Suprapubic skin (tissue), 3 donors: ENCODE data around the gene COMT.

Source experiments
- POLR2A ChIP-seq, 2 donors: fragments of 450-650 bp; IDR thresholded peaks; one replicate each; pipeline ENCODE4 v1.6.1; 2017; ENCODE audit warnings: antibody characterized with exemption in 2 of 2, mild to moderate bottlenecking in 2 of 2, moderate library complexity in 2 of 2
- TF ChIP-seq, protein P1 (sequence below), 2 donors: fragments of 200-600 bp in 1 of 2; fragments of 450-650 bp in 1 of 2; sonication (generic) in 1 of 2; IDR thresholded peaks; one replicate each; pipeline ENCODE4 v1.5.1; 2016 to 2019; ENCODE audit warnings: antibody characterized with exemption in 2 of 2, mild to moderate bottlenecking in 1 of 2, moderate library complexity in 1 of 2

DNA sequence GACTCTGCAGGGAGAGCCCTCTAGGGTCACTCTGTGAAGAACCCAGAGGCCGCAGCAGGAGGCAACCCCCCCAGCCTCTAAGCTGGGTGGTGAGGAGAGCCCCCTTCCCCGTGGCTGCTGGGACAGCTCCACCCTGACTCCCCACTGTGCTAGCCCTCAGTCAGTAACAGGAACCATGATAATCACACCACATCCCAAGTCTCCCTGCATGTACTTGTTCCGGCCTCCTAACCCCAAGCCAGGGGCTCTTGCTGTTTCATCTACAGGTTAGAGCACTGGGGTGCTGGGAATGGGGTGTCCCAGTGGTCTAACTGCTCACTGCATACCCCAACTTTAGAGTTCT is 48.1 kb downstream of the COMT start:
- TF ChIP-seq POLR2A (IDR thresholded peaks at IDR 0.05) = no peak
- TF ChIP-seq, protein P1, sequence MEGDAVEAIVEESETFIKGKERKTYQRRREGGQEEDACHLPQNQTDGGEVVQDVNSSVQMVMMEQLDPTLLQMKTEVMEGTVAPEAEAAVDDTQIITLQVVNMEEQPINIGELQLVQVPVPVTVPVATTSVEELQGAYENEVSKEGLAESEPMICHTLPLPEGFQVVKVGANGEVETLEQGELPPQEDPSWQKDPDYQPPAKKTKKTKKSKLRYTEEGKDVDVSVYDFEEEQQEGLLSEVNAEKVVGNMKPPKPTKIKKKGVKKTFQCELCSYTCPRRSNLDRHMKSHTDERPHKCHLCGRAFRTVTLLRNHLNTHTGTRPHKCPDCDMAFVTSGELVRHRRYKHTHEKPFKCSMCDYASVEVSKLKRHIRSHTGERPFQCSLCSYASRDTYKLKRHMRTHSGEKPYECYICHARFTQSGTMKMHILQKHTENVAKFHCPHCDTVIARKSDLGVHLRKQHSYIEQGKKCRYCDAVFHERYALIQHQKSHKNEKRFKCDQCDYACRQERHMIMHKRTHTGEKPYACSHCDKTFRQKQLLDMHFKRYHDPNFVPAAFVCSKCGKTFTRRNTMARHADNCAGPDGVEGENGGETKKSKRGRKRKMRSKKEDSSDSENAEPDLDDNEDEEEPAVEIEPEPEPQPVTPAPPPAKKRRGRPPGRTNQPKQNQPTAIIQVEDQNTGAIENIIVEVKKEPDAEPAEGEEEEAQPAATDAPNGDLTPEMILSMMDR (IDR thresholded peaks at IDR 0.05) = no peak
